Endothelial cell of umbilical vein (primary cell): ENCODE measurements around the gene SEMG2.

Experiments used
- CTCF ChIP-seq, 2 donors: IDR thresholded peaks; 1 replicate in 1 of 2; 2 replicates in 1 of 2; pipeline ENCODE4 v1.5.1; 2011; ENCODE audit warnings: low read length in 2 of 2, mild to moderate bottlenecking in 2 of 2, moderate library complexity in 2 of 2, control low read depth in 1 of 2, inconsistent platforms in 1 of 2, low read depth in 1 of 2; ENCODE audit not compliant: insufficient read depth in 1 of 2; ENCODE audit errors: extremely low read depth in 1 of 2
- EZH2 ChIP-seq: IDR thresholded peaks from 2 replicates; pipeline ENCODE4 v1.6.1; 2012; ENCODE audit warnings: borderline replicate concordance, low read depth, mild to moderate bottlenecking, moderate library complexity, low read length, inconsistent platforms; ENCODE audit not compliant: severe bottlenecking
- FOS ChIP-seq: IDR thresholded peaks from 2 replicates; pipeline ENCODE4 v1.6.1; 2011; ENCODE audit warnings: mild to moderate bottlenecking, low read length, moderate library complexity, borderline replicate concordance; ENCODE audit not compliant: insufficient read depth
- GATA2 ChIP-seq: IDR thresholded peaks from 2 replicates; pipeline ENCODE4 v1.7.0; 2011; ENCODE audit warnings: low read depth, mild to moderate bottlenecking, moderate library complexity, mixed read lengths, low read length; ENCODE audit not compliant: insufficient read length, insufficient read depth
- JUN ChIP-seq: IDR thresholded peaks from 2 replicates; pipeline ENCODE4 v1.6.1; 2011; ENCODE audit warnings: borderline replicate concordance, low read depth; ENCODE audit not compliant: insufficient read length, insufficient read depth
- MAX ChIP-seq: IDR thresholded peaks from 2 replicates; pipeline ENCODE4 v1.6.1; 2011; ENCODE audit not compliant: insufficient read depth, insufficient read length
- MYC ChIP-seq: IDR thresholded peaks from one replicate; pipeline ENCODE4 v1.6.1; 2011; ENCODE audit warnings: mild to moderate bottlenecking, low read depth, low read length
- POLR2A ChIP-seq: IDR thresholded peaks from 2 replicates; pipeline ENCODE4 v1.6.1; 2012; ENCODE audit warnings: low read depth, mild to moderate bottlenecking, control low read depth, low read length

DNA sequence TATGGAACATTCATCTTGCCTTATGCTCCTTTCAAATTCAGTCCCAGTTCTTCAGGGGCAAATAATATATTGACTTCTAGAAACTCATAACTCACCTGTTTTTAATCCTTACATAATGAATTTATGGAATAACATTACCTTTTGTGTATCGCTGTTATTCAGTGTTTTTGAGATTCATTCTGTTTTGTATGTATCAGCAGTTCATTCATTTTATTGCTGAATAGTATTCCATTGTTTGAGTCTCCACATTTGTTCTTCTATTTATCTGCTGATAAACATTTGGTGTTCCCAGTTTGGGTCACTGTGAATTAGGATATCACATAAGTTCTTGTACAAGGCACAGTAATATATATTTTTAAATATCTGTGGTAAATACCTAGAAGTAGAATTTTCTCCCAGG lies 5.1 kb downstream of the SEMG2 start:
- TF ChIP-seq CTCF (IDR thresholded peaks at IDR 0.05; ENCODE audit: extremely low read depth in 1 of 2, insufficient read depth in 1 of 2, low read depth in 1 of 2, low read length in 2 of 2) (no peak), FOS (no peak), EZH2 (no peak), POLR2A (no peak), MYC (no peak), MAX (no peak), JUN (no peak), GATA2 (no peak)
